HUES64 (cell line): ENCODE results near the gene SMARCE1. TPM values are rescaled to one million over a fixed set of nuclear protein-coding genes. Genes with fewer than 3 reads are reported as not detected.

Experiments
- H3K27ac ChIP-seq: 2 replicates; pipeline ENCODE4 v1.7.0; 2013; ENCODE audit warnings: low read depth, low read length, inconsistent platforms
- H3K27me3 ChIP-seq: 2 replicates; pipeline ENCODE4 v1.6.1; 2013; ENCODE audit warnings: mild to moderate bottlenecking, low read length; ENCODE audit not compliant: insufficient read depth
- H3K36me3 ChIP-seq: 2 replicates; pipeline ENCODE4 v1.6.1; 2013; ENCODE audit warnings: mild to moderate bottlenecking, low read length; ENCODE audit not compliant: insufficient read depth
- H3K4me1 ChIP-seq: 2 replicates; pipeline ENCODE4 v1.6.1; 2013; ENCODE audit warnings: mild to moderate bottlenecking, low read length, moderate library complexity; ENCODE audit not compliant: insufficient read depth
- H3K4me3 ChIP-seq: 2 replicates; pipeline ENCODE4 v1.5.1; 2013; ENCODE audit warnings: mild to moderate bottlenecking, low read length, moderate library complexity
- H3K9ac ChIP-seq: 2 replicates; pipeline ENCODE4 v1.6.1; 2013; ENCODE audit warnings: mild to moderate bottlenecking, low read depth, low read length
- H3K9me3 ChIP-seq: 2 replicates; pipeline ENCODE4 v1.6.1; 2013; ENCODE audit warnings: low read depth, low read length; ENCODE audit not compliant: insufficient read depth
- WGBS: fragments of 150-250, 120-280 bp; methylation state at CpG from one replicate; pipeline ENCODE4 v1.1.7; 2013; ENCODE audit warnings: missing lambda C conversion rate; 5-methylcytosine and 5-hydroxymethylcytosine counted together
- polyA plus RNA-seq, 2 experiments: library from polyadenylated mRNA; stranded (reverse); fragments of 50-300 nt; gene quantifications; one replicate each; pipeline ENCODE4 v1.2.3, GENCODE V29; 2013

Gene SMARCE1
- 142 TPM for polyA plus RNA-seq (2013, experiment 1 of 2)
- 172 TPM for polyA plus RNA-seq (2013, experiment 2 of 2)

- peaks cover 13% of the 10 kb centered on the region for H3K4me1 ChIP-seq
- H3K9ac ChIP-seq: peak within 1 kb of the TSS; percentile 99
- H3K27me3 ChIP-seq: no peaks in the 10 kb centered on the region
- peaks cover 34% of the 10 kb centered on the region for H3K36me3 ChIP-seq
- peak within 1 kb of the TSS; percentile 100 for H3K4me3 ChIP-seq
- WGBS: under 1% methylated on average over 64 of the region's 64 CpGs
- H3K27ac ChIP-seq: peak within 1 kb of the TSS; percentile 93
- H3K9me3 ChIP-seq: no peaks in the 10 kb centered on the region
Measured at GRCh38 chr17:40647624-40648383, at the start of gene SMARCE1. Gene SMARCE1, minus strand, starts transcription at chr17:40647818. Its CDS starts 2,016 bp downstream, at chr17:40645802.

- 81% methylated on average over 7 of the region's 7 CpGs for whole genome bisulfite sequencing
- Histone ChIP-seq H3K4me1 (no peaks in the 10 kb centered on the region), H3K9ac (no peak overlapping the region), H3K9me3 (no peaks in the 10 kb centered on the region), H3K27ac (no peak overlapping the region), H3K36me3 (no peaks in the 10 kb centered on the region), H3K27me3 (no peaks in the 10 kb centered on the region), H3K4me3 (no peak overlapping the region)
Measured at GRCh38 chr17:40697297-40697696, 49.7 kb upstream of the SMARCE1 start.

GRCh38 chr17:40696651-40697072 lies 49.0 kb upstream of the SMARCE1 start:
- H3K27me3 ChIP-seq: no peaks in the 10 kb centered on the region
- H3K4me3 ChIP-seq: no peak overlapping the region
- no peaks in the 10 kb centered on the region for H3K36me3 ChIP-seq
- 95% methylated on average over 3 of the region's 3 CpGs for WGBS
- no peaks in the 10 kb centered on the region for H3K9me3 ChIP-seq
- no peak overlapping the region for H3K9ac ChIP-seq
- H3K27ac ChIP-seq: no peak overlapping the region
- no peaks in the 10 kb centered on the region for H3K4me1 ChIP-seq

GRCh38 chr17:40695874-40696472 lies 48.4 kb upstream of the SMARCE1 start:
- WGBS: 95% methylated on average over 6 of the region's 6 CpGs
- Histone ChIP-seq H3K4me1 (no peaks in the 10 kb centered on the region), H3K36me3 (no peaks in the 10 kb centered on the region), H3K27me3 (no peaks in the 10 kb centered on the region), H3K4me3 (no peak overlapping the region), H3K9me3 (no peaks in the 10 kb centered on the region), H3K9ac (no peak overlapping the region), H3K27ac (no peak overlapping the region)

GRCh38 chr17:40694584-40694983 lies 47.0 kb upstream of the SMARCE1 start:
- Histone ChIP-seq H3K4me3 (no peak overlapping the region), H3K27me3 (no peaks in the 10 kb centered on the region), H3K4me1 (no peaks in the 10 kb centered on the region), H3K9ac (no peak overlapping the region), H3K36me3 (no peaks in the 10 kb centered on the region), H3K9me3 (no peaks in the 10 kb centered on the region), H3K27ac (no peak overlapping the region)
- WGBS: 76% methylated on average over 9 of the region's 9 CpGs

GRCh38 chr17:40687106-40687505 lies 39.5 kb upstream of the SMARCE1 start:
- H3K27me3 ChIP-seq: no peaks in the 10 kb centered on the region
- 88% methylated on average over 5 of the region's 5 CpGs for WGBS

GRCh38 chr17:40686192-40686591 lies 38.6 kb upstream of the SMARCE1 start:
- Histone ChIP-seq H3K4me1 (no peaks in the 10 kb centered on the region), H3K27me3 (no peaks in the 10 kb centered on the region), H3K9ac (no peak overlapping the region), H3K27ac (no peak overlapping the region), H3K4me3 (no peak overlapping the region), H3K9me3 (no peaks in the 10 kb centered on the region), H3K36me3 (no peaks in the 10 kb centered on the region)
- WGBS: 90% methylated on average over 4 of the region's 4 CpGs

More at GRCh38 chr17:40687106-40687505, 39.5 kb upstream of the SMARCE1 start:
- H3K4me1 ChIP-seq: no peaks in the 10 kb centered on the region
- no peaks in the 10 kb centered on the region for H3K9me3 ChIP-seq
- no peak overlapping the region for H3K4me3 ChIP-seq
- H3K27ac ChIP-seq: no peak overlapping the region
- H3K36me3 ChIP-seq: no peaks in the 10 kb centered on the region
- H3K9ac ChIP-seq: no peak overlapping the region

GRCh38 chr17:40680998-40681397 lies 33.4 kb upstream of the SMARCE1 start:
- no peak overlapping the region for H3K27ac ChIP-seq
- no peaks in the 10 kb centered on the region for H3K9me3 ChIP-seq
- no peak overlapping the region for H3K4me3 ChIP-seq
- H3K36me3 ChIP-seq: no peaks in the 10 kb centered on the region
- H3K27me3 ChIP-seq: no peaks in the 10 kb centered on the region
- no peak overlapping the region for H3K9ac ChIP-seq
- no peaks in the 10 kb centered on the region for H3K4me1 ChIP-seq

GRCh38 chr17:40679523-40679907 lies 31.9 kb upstream of the SMARCE1 start:
- Histone ChIP-seq H3K36me3 (no peaks in the 10 kb centered on the region), H3K9ac (no peak overlapping the region), H3K27ac (no peak overlapping the region), H3K9me3 (no peaks in the 10 kb centered on the region), H3K4me3 (no peak overlapping the region), H3K27me3 (no peaks in the 10 kb centered on the region; the same call in 1 of the 2 replicates), H3K4me1 (no peaks in the 10 kb centered on the region)
- no CpG with 5 or more reads among the region's 2 CpGs for WGBS

- H3K27ac ChIP-seq: no peak overlapping the region
- 90% methylated on average over 4 of the region's 4 CpGs for WGBS
- no peaks in the 10 kb centered on the region for H3K4me1 ChIP-seq
- no peak overlapping the region for H3K4me3 ChIP-seq
- no peak overlapping the region for H3K9ac ChIP-seq
- no peaks in the 10 kb centered on the region for H3K9me3 ChIP-seq
- H3K36me3 ChIP-seq: no peaks in the 10 kb centered on the region
- no peaks in the 10 kb centered on the region; the same call in 1 of the 2 replicates for H3K27me3 ChIP-seq
Measured at GRCh38 chr17:40678902-40679522, 31.4 kb upstream of the SMARCE1 start.

- WGBS: 97% methylated on average over 3 of the region's 4 CpGs
Measured at GRCh38 chr17:40675905-40676304, 28.3 kb upstream of the SMARCE1 start.

More at GRCh38 chr17:40675905-40676304, 28.3 kb upstream of the SMARCE1 start:
- H3K36me3 ChIP-seq: no peaks in the 10 kb centered on the region
- H3K4me1 ChIP-seq: no peaks in the 10 kb centered on the region
- H3K9me3 ChIP-seq: no peaks in the 10 kb centered on the region
- H3K27me3 ChIP-seq: no peaks in the 10 kb centered on the region; the same call in 1 of the 2 replicates
- H3K27ac ChIP-seq: no peak overlapping the region
- no peak overlapping the region for H3K9ac ChIP-seq
- no peak overlapping the region for H3K4me3 ChIP-seq
